ENCODE data around the gene COL24A1.

- TF ChIP-seq, protein P1, sequence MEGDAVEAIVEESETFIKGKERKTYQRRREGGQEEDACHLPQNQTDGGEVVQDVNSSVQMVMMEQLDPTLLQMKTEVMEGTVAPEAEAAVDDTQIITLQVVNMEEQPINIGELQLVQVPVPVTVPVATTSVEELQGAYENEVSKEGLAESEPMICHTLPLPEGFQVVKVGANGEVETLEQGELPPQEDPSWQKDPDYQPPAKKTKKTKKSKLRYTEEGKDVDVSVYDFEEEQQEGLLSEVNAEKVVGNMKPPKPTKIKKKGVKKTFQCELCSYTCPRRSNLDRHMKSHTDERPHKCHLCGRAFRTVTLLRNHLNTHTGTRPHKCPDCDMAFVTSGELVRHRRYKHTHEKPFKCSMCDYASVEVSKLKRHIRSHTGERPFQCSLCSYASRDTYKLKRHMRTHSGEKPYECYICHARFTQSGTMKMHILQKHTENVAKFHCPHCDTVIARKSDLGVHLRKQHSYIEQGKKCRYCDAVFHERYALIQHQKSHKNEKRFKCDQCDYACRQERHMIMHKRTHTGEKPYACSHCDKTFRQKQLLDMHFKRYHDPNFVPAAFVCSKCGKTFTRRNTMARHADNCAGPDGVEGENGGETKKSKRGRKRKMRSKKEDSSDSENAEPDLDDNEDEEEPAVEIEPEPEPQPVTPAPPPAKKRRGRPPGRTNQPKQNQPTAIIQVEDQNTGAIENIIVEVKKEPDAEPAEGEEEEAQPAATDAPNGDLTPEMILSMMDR (IDR thresholded peaks at IDR 0.05; ENCODE audit: low read depth, low read length, poor library complexity, severe bottlenecking): no peak
- TF ChIP-seq EZH2phosphoT487 (IDR thresholded peaks at IDR 0.05; ENCODE audit: borderline replicate concordance, low read length): no peak
Observed at GRCh38 chr1:86202552-86203340, 46.2 kb upstream of the COL24A1 start.

Data from DOHH2 (cell line).